GM18511 (cell line): ENCODE measurements around the gene OGFOD2.
"Not testable (repeated sequence)": the region's sequence is repeated elsewhere in the genome, so short reads cannot be mapped to it uniquely, and the experiment has no call there.

Experiments
- ATAC-seq: cut with Tn5 transposase; IDR thresholded peaks from one replicate; pipeline ENCODE4 v1.9.1; 2021; ENCODE audit warnings: mild to moderate bottlenecking, moderate library complexity; ENCODE audit not compliant: unreplicated experiment

The OGFOD2 gene

GRCh38 chr12:122999986-123000420 is 25.0 kb downstream of the OGFOD2 start:
- ATAC-seq = no peak

- ATAC-seq = no peak
Observed at GRCh38 chr12:123000578-123000977, 25.5 kb downstream of the OGFOD2 start.

GRCh38 chr12:123001464-123001863 is 26.4 kb downstream of the OGFOD2 start:
- no peak for ATAC-seq

DNA sequence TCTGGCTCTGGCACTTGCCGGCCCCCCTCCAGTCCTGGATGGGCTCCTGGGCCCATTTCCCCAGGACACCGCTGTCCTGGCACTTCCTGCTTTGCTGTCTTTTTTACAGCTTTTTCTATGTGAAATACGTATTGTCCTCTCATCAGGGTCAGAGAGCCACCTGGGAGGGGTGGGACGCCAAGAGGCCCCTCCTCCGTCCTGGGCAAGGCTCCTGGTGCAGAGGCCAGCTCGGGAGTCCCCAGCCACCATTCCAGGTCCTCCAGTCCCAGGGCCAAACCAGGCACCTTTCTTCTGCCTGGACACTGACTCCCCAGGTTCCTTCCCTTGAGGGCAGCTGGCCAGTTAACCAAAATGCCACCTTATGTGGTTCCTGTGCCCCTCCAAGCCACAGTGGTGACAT is 28.2 kb downstream of the OGFOD2 start:
- ATAC-seq = no peak

- no peak for ATAC-seq
Observed at GRCh38 chr12:123004287-123004686, 29.2 kb downstream of the OGFOD2 start.

DNA sequence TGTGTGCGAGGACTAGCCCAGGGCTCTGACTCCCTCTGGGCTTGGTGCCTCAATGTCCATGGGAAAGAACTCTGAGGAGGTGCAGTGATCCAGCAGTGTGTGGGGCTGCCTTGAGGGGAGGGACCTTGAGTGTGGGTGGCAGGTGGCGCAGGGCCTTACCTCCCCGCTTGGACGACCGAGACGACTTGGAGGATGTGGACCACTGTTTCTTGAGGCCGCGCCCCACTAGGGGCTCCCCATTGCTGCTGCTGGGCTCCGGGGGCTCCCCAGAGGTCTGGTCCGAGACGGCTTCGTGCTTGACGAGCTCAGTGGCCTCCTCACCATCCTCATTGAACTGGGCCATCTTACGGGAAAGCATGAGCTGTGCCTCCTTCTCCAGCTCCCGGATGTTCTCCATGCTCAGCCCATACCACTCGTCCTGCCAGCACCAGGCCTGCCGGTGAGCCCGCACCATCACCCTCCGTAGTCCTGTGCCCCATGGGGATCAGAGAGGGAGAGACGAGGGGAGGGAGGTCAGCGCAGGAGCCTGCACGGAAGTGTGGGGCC is 30.1 kb downstream of the OGFOD2 start:
- no peak for ATAC-seq

DNA sequence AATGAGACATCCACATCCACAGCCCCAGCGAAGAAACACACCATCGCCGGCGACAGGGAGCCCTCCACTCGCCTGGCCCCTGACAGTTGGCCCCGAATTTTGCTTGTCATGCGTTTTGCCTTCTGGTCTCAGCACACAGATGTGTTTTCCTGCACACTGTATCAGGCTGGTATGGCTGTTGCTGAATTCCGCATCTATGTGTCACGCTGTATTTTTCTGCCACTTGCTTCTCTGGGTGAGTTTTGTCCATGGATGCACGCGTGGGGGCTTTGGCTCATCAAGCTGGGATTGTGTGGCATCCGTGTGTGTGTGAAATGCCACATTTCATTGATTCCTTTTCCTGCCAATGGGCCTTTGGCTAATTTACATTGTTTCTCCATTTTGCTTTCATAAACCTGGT is 31.9 kb downstream of the OGFOD2 start:
- ATAC-seq = no peak

- ATAC-seq = no peak
Observed at GRCh38 chr12:123010110-123010509, 35.1 kb downstream of the OGFOD2 start.

GRCh38 chr12:123010681-123011080 is 35.6 kb downstream of the OGFOD2 start:
- no peak for ATAC-seq

- ATAC-seq = no peak
Observed at GRCh38 chr12:123011701-123012100, 36.7 kb downstream of the OGFOD2 start.

- no peak for ATAC-seq
Observed at GRCh38 chr12:123013185-123014095, 38.4 kb downstream of the OGFOD2 start.

DNA sequence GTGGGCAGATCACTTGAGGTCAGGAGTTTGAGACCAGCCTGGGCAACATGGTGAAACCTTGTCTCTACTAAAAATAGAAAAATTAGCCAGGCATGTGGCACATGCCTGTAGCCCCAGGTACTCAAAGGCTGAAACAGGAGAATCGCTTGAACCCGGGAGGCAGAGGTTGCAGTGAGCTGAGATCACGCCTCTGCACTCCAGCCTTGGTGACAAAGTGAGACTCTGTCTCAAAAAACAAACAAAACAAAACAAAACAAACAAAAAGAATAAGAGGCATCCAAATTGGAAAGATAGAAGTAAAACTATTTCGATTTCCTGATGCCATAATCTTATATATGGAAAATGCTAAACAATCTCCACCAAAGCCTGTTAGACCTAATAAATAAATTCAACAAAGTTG is 39.4 kb downstream of the OGFOD2 start:
- not testable (repeated sequence) for ATAC-seq

DNA sequence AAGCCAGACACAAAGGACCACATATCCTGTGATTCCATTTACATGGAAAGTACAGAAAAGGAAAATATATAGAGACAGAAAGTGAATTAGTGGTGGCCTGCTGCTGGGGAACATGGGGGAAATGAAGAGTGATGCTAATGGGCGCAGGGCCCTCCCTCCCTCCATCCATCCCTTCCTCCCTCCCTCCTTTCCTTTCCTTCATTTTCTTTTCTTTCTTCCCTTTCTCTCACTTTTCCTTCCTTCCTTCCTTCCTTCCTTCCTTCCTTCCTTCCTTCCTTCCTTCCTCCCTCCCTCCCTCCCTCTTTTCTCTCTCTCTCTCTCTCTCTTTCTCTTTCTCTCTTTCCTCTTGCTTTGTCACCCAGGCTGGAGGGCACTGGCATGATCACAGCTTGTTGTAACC is 42.7 kb downstream of the OGFOD2 start:
- ATAC-seq = no peak

- ATAC-seq = no peak
Observed at GRCh38 chr12:123019841-123020138, 44.7 kb downstream of the OGFOD2 start.

- ATAC-seq = no peak
Observed at GRCh38 chr12:123021688-123022604, 46.9 kb downstream of the OGFOD2 start.

- ATAC-seq = no peak
Observed at GRCh38 chr12:123022846-123023245, 47.8 kb downstream of the OGFOD2 start.

GRCh38 chr12:123024819-123025391 is 49.9 kb downstream of the OGFOD2 start:
- no peak for ATAC-seq

- no peak for ATAC-seq
Observed at GRCh38 chr12:123026094-123026853, 51.2 kb downstream of the OGFOD2 start.

- ATAC-seq = no peak
Observed at GRCh38 chr12:123027726-123028445, 52.8 kb downstream of the OGFOD2 start.

- no peak for ATAC-seq
Observed at GRCh38 chr12:123028475-123028874, 53.4 kb downstream of the OGFOD2 start.
